Left renal cortex interstitium (tissue), 4 donors: ENCODE measurements around the gene SDHC. TPM values are rescaled to one million over a fixed set of nuclear protein-coding genes. Genes with fewer than 3 reads are reported as not detected.
"Not testable (repeated sequence)": the region's sequence is repeated elsewhere in the genome, so short reads cannot be mapped to it uniquely, and the experiment has no call there.

Experiments
- DNase-seq, 4 donors: peaks; one replicate each; pipeline ENCODE4 v3.0.0-alpha.2; 2013; ENCODE audit warnings: low read depth in 4 of 4, low spot score in 2 of 4, missing footprints in 1 of 4
- polyA plus RNA-seq, 4 donors: library from polyadenylated mRNA; unstranded; fragments of 120-200 nt; gene quantifications; one replicate each; pipeline ENCODE4 v1.2.1, GENCODE V29; 2013; ENCODE audit not compliant: insufficient read length in 4 of 4

The SDHC gene
- polyA plus RNA-seq, 4 donors, result 229 to 284 (median 257) TPM

DNA sequence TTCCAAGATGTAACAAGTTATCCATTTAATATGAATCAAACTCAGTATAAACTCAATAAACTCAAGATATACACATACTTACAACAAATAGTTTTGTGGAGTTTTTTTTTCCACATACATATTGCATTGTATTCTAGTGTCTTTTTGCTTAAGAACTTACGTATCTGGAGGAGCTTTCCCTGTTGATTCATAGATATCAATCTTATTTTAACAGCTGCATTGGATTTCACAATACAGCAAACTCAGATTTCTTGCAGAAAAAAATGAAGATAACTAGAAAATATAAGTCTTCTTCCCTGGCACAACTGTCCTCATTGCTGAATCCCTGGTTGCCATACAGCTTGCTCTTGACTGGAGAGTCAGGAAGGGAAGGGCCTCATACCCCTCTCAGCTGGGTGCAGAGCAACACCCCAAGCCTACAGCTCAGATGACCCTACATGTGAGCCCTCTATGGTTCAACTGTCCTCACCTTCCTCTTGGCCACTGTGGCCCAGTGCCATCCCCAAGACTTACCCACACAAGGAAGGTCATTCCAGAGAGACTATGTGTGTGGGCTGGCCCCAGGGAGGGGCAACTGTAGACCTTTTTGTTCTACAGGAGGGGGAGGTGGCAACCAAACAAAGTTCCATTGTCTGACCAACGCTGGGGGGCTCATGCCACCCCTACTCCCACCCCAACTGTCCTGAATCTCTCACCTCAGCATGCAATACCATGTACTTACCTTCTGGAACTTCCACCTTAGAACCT lies 6.1 kb upstream of the SDHC start:
- no peak for DNase-seq

DNA sequence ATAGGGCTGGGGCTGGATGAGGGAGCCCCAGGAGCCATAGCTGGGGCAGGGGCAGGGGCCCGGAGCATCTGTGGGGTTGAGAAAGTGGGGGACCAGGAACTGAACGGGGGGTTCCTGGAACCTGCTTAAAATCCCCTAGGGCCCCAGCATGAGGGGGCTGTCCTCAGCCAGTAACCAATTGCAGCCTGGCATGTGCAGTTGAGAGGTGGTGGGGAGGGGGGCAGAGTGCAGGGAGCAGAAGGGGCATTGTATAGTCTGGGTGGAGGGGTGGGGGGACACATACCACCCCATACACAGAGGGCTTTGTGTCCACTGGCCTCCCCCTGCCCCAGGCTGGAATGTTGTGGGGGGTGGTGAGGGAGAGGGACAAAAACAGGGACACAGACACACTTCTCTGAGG lies 4.3 kb upstream of the SDHC start, which contains the start of gene MPZ:
Gene MPZ, minus strand, starts transcription at position 101 of the 400 bp plus-strand sequence. Its CDS starts 63 bp downstream, at position 38.
- DNase-seq, result no peak

DNA sequence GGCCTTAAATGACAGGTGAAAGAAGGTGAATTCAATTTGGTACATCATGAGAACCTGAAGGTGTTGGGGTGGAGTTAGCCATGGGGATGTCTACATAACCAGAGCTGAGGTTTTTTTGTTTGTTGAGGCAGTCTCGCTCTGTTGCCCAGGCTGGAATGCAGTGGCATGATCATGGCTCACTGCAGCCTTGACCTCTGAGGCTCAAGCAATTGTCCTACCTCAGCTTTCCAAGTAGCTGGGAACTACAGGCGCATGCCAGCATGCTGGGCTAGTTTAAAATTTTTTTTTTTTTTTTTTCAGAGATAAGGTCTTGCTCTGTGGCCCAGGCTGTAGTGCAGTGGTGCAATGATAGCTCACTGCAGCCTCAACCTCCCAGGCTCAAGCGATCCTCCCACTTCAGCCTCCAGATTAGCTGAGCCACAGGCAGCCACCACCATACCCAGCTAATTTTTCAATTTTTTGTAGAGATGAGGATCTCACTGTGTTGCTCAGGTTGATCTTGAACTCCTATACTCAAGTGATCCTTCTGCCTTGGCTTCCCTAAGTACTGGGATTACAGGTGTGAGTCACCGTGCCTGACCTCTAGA lies 2.5 kb upstream of the SDHC start:
- no peak for DNase-seq

DNA sequence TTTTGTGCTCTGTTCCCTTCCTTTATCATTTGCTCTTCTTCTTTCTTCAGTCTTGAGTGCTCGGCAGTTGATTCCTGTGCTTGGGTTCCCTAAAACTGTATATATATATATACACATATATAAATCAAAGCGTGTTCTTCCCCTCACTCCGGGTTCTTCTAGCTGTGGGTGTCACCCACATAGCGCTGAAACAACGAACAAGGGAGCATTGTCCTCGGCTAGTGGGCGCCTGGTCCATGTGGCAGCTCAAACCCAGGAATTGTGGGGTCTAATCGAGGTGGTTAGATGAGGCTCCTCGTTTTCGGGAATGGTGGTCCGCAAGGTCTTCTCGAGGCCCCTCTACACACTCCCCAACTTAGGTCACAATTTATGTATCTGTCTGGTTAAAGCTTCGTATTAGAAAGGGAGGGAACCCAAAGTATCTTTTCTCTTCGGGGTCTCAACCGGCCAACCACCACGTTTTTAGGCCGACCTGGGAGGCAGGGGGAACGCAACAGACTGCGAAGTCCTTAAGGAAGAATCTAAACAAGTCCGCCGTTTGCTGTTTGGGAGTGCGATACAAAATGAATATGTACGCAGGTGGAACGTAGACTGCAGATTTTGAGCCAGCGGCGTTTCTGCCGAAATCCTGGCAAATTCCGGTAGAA lies 504 bp upstream of the SDHC start:
- no peak for DNase-seq

DNA sequence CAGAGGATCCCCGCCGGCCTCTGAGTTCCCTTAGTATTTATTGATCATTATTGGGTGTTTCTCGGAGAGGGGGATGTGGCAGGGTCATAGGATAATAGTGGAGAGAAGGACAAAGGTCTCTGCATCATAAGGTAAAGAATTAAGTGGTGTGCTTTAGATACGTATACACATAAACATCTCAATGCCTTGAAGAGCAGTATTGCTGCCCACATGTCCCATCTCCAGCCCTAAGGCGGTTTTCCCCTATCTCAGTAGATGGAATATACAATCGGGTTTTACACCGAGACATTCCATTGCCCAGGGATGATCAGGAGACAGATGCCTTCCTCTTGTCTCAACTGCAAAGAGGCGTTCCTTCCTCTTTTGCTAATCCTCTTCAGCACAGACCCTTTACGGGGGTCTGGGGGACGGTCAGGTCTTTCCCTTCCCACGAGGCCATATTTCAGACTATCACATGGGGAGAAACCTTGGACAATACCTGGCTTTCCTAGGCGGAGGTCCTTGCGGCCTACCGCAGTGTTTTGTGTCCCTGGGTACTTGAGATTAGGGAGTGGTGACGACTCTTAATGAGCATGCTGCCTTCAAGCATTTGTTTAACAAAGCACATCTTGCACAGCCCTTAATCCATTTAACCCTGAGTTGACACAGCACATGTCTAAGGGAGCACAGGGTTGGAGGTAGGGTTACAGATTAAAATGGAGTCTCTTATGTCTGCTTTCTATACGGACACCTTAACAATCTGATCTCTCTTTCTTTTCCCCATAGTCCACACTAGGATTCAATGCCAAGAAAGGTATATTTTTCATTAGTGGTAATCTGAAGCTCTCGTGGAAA lies 1.9 kb downstream of the SDHC start:
- DNase-seq, result not testable (repeated sequence)

DNA sequence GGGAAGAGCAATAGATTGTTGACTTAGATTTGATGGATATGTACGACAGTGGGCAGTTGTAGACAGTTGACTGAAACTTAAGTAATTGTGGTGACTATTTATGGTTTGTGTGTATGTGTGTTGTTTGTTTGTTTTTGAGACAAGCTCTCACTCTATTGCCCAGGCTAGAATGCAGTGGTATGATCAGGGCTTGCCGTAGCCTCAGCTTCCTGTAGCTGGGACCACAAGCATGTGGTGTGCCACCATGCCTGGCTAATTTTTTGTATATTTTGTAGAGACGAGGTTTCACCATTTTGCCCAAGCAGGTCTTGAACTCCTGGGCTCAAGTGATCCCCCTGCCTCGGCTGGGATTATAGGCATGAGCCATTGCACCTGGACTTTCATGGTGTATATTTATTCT lies 9.8 kb downstream of the SDHC start:
- DNase-seq, result no peak

DNA sequence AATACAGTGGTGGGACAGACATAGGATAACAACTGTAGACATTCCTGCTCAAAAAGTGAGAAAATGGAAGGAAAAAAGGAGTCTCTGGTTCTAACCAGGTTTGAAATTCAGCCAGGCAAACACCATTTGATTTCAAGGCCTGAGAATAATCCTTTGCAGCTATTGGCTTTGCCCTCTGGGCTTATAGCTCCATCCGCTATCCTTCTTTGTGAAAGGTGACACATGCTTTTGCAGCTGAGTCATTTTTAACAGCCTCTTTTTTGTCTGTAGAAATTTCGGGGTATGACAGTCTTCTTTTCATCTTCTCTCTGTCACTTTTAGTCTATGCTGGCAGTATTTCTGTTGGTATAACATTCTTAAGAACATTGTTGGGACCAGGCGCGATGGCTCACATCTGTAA lies 16.2 kb downstream of the SDHC start:
- DNase-seq, result no peak

DNA sequence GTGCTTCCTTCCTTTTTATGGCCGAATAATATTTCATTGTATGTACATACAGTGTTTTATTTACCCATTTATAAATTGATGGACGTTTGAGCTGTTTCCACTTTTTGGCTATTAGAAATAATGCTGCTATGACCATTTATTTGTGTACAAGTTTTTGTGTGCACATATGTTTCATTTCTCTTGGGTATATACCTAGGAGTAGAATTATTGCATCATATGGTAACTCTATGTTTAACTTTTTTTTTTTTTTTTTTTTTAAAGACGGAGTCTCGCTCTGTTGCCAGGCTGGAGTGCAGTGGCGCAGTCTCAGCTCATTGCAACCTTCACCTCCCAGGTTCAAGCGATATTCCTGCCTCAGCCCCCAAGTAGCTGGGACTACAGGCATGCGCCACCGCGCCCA lies 19.0 kb downstream of the SDHC start:
- no peak for DNase-seq

DNA sequence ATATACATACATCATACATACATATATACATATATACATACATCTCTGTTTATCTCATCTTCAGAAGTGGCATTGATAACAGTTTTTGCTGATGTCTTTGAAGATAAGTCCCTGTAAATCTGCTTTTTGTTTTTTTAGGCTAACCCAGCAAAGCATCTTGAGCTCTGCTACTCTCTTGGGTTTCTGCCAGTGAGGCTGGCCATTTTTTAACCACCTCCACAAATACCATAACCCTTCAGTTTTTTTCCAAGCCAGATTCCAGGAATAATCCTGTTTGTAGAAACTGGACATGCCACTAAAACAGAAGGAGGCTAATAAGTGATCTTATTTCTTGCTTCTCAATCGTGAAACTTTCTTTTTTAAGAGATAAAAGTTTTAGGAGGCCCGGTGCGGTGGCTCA lies 21.6 kb downstream of the SDHC start:
- no peak for DNase-seq

DNA sequence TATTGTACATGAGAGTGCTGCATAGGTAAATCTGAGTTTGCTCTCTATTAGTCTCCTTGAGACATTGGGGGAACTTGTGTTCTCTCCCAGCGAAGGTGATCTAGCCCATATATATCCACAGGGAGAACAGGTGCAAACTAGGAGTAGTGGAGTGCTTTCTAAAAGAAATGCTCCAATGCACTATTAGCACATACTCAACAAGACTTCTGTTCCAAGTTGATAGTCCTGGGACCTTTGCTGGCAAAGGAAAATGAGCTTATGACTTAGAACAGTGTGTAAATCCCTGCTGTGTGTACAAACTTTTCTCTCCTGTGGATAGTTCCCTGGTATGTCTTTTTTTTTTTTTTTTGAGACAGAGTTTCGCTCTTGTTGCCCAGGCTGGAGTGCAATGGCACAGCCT lies 28.0 kb downstream of the SDHC start:
- no peak for DNase-seq

DNA sequence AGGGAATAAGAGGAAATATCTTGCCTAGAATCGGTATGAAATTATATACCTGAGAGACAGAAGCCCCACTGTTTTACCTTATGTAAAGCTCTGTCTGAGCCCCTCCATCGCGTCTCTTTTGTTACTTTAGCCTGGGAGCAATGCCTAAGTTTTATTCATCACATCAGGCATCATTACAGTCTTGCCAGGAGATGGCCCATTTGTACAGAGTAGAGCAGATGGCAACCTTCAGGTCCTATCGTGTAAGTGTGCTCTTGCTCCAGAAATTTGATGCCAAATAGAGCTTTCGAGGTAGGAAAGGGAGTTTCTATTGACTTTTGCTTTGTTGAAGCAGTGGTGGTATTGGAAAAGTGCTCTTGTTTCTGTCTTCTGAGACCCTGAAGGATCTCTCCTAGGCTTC lies 28.6 kb downstream of the SDHC start:
- no peak for DNase-seq

DNA sequence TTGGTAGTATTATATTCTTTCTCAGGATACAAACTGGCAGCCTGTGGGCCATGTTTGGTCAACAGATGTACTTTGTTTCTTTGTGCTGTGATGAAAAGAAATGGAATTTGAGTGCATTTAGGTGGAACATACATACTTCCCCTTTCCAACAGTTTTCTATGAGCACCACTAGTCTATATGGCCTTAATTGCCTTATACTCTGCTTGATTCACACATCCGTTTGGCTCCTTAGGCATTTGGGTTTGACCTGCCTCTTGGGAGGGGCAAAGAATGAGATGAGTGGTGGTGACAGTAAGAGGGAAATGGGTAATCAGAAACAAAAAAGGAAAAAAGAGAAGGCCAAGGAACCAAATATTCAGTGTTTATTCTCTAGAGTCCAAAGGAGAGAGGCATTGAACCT lies 36.5 kb downstream of the SDHC start:
- DNase-seq, result no peak

DNA sequence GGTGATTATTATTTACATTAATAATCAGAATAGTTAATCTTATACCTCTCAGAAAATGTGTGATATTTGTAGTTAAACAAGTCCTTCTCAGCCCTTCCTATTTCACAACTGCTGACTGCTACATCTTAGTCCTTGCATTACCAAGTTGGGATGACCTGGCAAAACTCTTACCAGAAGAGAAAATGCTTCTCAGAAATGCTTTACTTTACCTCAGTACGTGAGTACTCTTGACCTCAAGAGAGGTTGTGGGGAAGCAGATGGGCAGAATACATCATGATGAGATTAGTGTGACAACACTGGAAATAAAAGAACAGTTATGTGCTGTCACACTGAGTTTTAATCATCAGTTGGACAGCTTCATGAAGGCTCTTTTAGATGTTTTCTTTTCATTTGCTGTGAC lies 37.3 kb downstream of the SDHC start:
- DNase-seq, result no peak

DNA sequence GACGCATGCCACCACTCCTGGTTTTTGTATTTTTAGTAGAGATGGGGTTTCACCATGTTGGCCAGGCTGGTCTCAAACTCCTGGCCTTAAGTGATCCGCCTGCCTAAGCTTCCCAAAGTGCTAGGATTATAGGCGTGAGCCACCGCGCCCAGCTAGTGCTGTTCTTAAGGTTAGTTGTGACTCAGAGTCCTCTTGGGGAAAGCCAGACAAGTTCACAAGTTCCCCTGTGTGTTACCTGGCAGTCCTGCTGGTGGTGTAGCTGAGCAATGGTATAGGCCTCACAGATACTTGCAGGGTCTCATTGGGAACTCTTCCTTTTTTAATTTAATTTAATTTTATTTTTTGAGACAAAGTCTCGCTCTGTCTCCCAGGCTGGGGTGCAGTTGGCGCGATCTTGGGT lies 42.9 kb downstream of the SDHC start:
- DNase-seq, result no peak

DNA sequence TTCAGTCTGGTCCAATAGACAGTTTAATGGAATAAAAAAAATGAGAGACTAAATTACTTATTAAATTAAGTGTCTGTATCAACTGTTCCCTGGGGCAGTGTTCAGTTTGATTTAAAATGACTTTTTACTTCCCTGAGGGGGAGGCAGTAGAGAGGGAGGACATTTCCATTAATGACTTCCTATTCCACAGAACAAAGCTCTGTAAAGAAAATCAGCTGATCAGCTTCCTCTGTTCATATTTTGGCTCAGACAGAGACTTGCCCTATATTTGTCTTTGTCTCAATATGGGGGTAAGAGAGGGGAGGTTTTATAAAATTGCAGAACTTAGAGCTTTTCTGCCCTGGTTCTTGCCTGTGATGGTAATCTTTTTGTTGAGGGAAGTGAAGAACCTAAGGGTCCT lies 45.1 kb downstream of the SDHC start:
- peak in 1 of 4 donors; percentile 19 for DNase-seq

DNA sequence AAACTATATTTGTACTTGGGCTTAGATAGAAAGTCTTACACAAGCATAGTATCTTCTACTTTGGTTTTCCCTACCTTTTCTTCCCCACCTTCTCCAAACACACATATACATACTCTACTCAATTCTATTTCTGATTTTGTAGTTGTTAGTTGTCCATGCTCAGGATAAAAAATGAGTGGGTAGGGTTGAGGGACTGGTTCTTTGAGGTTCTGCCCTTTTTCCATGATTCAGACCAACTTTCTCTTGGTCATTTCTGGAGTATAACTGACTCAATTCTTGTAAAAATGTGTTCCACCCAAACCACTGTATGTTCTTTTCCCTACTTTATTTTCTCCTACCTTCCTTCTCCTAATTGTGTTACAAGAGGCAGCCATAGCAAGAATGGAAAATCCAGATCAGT lies 50.2 kb downstream of the SDHC start:
- no peak for DNase-seq

DNA sequence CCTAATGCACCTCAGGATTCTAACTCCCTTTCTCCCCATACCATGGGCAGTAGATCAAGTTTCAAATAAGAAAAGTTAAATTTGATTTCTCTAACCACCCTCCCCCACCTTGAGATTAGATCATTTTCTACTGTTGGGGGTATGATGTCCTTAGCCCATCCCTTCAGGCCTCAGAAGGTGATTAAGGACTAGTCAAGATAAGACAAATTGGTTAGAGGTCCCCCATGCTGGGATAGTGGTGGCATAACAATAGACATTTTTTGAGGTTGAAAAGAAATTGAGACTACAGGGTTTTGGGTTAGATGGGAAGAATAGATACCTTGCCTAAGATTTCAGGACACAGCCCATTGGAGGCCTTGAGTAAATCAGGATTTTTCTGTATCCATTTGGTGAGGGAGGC lies 51.0 kb downstream of the SDHC start:
- no peak for DNase-seq

DNA sequence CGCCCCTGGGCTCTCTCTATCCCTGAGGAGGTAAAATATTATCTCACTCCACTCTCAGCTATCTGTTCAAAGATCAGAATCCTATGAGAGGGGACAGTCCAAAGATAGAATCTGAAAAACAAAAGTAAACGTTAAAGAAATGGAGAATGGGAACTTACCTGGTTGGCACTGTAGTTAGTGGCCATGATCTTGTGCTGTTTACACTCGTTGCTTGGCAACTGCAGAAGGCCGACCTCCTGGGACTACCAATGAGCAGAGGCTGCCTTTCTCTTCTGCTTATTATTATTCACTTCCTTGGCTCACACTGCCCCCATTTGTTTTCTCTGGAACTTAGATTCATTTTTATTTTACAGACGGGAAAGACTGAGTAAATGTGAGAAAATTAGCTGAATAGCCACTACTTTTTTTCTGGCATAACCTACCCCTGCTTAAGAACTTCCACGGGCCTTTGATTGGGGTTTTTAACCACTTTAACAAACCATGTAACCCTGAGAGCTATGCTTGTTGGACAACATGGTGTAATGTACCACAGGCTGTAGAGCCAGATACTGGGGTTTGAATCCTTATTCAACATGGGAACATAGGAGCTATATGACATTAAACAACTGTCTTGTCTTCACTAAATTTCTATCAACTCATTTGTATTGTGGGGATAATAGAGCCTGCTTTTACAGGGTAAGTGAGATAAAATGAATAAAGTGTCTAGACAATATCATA lies 53.7 kb downstream of the SDHC start, which contains the start of gene CFAP126:
Gene CFAP126, minus strand, starts transcription at position 193 of the 717 bp plus-strand sequence. Its CDS starts 8 bp downstream, at position 185.
- peak in 2 of 4 donors; percentile 13 to 52 for DNase-seq

DNA sequence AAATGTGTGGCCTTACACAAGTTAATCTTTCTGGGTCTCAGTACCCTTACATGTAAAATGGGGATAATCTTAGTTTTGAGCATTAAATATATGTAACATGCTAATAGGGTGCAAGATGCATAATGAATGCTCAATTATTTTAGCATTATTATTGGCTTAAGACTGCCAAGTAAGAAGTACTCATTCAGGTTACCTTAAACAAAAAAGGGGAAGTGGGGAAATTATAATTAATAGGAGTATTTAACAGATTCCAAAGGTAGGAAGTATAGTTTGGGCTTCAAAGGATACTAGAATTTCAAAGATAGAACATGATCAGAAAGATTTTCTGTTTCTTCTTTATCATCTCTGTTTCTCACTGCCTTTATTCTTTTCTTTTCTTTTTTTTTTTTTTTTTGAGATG lies 59.3 kb downstream of the SDHC start:
- DNase-seq, result no peak

DNA sequence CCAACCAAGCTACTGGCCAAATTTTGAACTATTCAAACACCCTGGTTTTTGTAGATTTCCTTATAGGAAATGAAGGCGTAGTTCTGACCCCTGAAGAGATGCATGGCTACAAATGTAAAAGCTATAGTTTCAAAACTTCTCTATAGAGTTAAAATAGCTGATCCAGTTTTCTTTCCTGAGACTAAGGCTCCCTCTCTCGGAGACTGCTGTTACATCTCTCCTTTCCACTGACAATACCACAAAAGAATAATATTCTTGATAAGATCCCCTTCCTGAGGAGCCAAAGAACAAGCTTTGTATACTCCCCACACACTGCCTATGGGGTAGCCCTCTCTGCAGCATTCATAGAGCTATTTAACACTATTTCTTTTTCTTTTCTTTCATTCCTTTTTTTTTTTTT lies 60.2 kb downstream of the SDHC start:
- no peak for DNase-seq
